Right atrium auricular region (tissue), 2 donors: ENCODE data around the gene STMN1. TPM values are rescaled to one million over a fixed set of nuclear protein-coding genes. Genes with fewer than 3 reads are reported as not detected.

Source experiments
- DNase-seq: peaks from one replicate; pipeline ENCODE4 v3.0.0-alpha.2; 2019; ENCODE audit warnings: low spot score
- H3K27ac ChIP-seq, 2 donors: fragments of 200-600 bp; sonication (generic); 1 replicate in 1 of 2; 2 replicates in 1 of 2; pipeline ENCODE4 v1.5.1; 2016 to 2019
- H3K27me3 ChIP-seq, 2 donors: fragments of 200-600 bp; sonication (generic); one replicate each; pipeline versions ENCODE4 v1.5.1 to v1.6.0; 2017 to 2019
- H3K36me3 ChIP-seq: fragments of 200-600 bp; sonication (generic); one replicate; pipeline ENCODE4 v1.5.1; 2016
- H3K4me1 ChIP-seq, 2 donors: fragments of 200-600 bp; sonication (generic); one replicate each; pipeline versions ENCODE4 v1.5.1 to v1.6.0; 2017 to 2019
- H3K4me3 ChIP-seq, 2 donors: fragments of 200-600 bp; sonication (generic); 1 replicate in 1 of 2; 2 replicates in 1 of 2; pipeline ENCODE4 v1.5.1; 2017 to 2019; ENCODE audit warnings: mild to moderate bottlenecking in 1 of 2, moderate library complexity in 1 of 2
- H3K9me3 ChIP-seq, 2 donors: fragments of 200-600 bp; sonication (generic); one replicate each; pipeline ENCODE4 v1.5.1; 2019
- total RNA-seq, 2 donors: library from RNA; depleted of rRNA; stranded (reverse); fragments of >200 nt; gene quantifications; one replicate each; pipeline ENCODE4 v1.1.0, GENCODE V29; 2016
- TF ChIP-seq, protein P1 (sequence below), 2 donors: fragments of 200-600 bp; sonication (generic); IDR thresholded peaks; one replicate each; pipeline ENCODE4 v1.5.1; 2019; ENCODE audit warnings: antibody characterized with exemption in 2 of 2

The STMN1 gene
- total RNA-seq, 2 donors from 2014 or later: 13.4 to 21.0 TPM

DNA sequence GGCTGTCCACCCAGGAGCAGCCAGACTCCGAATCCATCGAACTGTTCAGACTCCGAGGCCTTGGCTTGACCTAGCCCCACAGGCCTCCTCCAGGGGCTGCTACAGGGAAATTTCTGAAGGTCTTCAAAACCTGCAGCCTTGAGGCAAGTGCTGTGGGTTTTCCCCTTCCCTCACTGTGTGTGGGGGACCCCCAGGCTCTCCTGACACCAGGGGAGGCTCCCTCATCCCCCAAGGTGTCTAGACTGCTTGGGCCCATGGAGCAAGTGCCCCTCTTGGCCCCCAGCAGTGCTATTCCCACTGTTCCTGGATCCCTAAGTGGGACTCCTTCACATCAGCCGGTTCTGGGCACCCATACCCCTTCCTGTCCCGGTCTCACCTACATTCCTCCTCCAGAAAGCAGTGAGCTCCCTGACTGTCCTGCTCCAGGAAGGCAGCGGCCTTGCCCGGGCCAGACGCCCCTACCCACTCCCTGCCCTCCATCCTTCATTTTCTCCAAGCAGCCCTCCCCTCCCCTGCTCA lies 31.5 kb downstream of the STMN1 start:
- Histone ChIP-seq H3K4me3 (peak overlapping the region; percentile 54 to 67), H3K9me3 (no peaks in the 10 kb centered on the region), H3K27me3 (no peaks in the 10 kb centered on the region), H3K36me3 (no peaks in the 10 kb centered on the region), H3K4me1 (peaks cover 0 to 26% of the 10 kb centered on the region in 2 donors), H3K27ac (peak overlapping the region; percentile 45 to 53)
- TF ChIP-seq, protein P1, sequence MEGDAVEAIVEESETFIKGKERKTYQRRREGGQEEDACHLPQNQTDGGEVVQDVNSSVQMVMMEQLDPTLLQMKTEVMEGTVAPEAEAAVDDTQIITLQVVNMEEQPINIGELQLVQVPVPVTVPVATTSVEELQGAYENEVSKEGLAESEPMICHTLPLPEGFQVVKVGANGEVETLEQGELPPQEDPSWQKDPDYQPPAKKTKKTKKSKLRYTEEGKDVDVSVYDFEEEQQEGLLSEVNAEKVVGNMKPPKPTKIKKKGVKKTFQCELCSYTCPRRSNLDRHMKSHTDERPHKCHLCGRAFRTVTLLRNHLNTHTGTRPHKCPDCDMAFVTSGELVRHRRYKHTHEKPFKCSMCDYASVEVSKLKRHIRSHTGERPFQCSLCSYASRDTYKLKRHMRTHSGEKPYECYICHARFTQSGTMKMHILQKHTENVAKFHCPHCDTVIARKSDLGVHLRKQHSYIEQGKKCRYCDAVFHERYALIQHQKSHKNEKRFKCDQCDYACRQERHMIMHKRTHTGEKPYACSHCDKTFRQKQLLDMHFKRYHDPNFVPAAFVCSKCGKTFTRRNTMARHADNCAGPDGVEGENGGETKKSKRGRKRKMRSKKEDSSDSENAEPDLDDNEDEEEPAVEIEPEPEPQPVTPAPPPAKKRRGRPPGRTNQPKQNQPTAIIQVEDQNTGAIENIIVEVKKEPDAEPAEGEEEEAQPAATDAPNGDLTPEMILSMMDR (IDR thresholded peaks at IDR 0.05): no peak
- DNase-seq: no peak

DNA sequence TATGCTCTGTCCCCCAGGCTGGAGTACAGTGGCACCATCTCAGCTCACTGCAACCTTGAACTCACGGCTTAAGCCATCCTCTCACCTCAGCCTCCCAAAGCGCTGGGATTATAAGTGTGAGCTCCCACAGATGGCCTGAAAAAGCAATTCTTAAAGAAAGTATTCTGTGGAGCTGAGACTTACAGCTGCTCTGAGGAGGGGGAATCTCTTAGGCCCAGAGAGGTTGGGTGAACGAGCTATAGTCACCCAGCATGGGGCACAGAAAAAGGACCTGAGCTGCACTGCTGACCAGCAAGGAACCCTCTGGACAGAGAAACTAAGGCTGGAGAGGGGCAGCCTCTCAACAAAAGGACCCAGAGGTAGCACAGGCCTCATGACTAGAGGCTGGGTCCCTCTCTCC lies 32.0 kb downstream of the STMN1 start:
- H3K27ac ChIP-seq: peak overlapping the region in 1 of 2 donors; percentile 53
- H3K4me3 ChIP-seq: no peak overlapping the region
- peaks cover 0 to 26% of the 10 kb centered on the region in 2 donors for H3K4me1 ChIP-seq
- TF ChIP-seq, protein P1 (IDR thresholded peaks at IDR 0.05): no peak
- H3K27me3 ChIP-seq: no peaks in the 10 kb centered on the region
- H3K36me3 ChIP-seq: no peaks in the 10 kb centered on the region
- no peak for DNase-seq
- H3K9me3 ChIP-seq: no peaks in the 10 kb centered on the region

DNA sequence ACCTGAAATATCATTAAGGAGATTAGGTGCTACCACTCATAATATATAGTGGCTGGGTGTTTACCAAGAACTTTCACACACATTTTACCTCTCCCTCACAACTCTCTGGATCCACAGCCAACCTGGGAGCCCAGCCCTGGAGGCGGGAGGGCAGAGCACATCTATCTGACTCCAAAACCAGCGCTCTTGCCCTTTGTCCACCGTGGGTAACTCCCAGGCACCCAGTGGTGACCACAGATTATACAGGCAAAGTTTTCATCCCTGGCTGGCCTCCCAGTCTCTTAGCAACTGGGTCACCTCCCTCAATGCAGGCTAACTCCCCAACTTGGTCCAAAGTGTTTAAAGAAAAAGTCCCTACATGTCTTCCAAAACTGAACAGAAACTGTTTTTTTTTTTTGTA lies 33.1 kb downstream of the STMN1 start:
- Histone ChIP-seq H3K9me3 (no peaks in the 10 kb centered on the region), H3K4me3 (no peak overlapping the region), H3K36me3 (no peaks in the 10 kb centered on the region), H3K27me3 (no peaks in the 10 kb centered on the region), H3K4me1 (peaks cover 0 to 26% of the 10 kb centered on the region in 2 donors), H3K27ac (no peak overlapping the region)
- TF ChIP-seq, protein P1 (IDR thresholded peaks at IDR 0.05): no peak
- DNase-seq: no peak

DNA sequence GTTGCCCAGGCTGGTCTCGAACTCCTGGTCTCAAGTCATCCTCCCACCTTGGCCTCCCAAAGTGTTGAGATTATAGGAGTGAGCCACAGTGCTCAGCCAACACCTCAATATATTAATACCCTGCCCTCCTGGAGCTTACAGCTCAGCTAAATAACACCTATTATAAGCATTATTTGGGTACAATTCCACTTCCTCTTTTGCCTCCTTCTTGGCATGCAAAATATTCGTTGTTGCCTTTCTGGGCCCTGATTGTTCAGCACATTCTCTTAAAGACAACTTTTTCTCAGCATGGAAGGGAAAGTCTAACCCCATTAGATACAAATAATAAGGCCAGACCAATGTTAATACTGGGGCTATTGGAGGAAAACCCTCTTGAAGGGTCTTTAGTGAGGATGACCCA lies 33.5 kb downstream of the STMN1 start:
- H3K27ac ChIP-seq: no peak overlapping the region
- peaks cover 0 to 26% of the 10 kb centered on the region in 2 donors for H3K4me1 ChIP-seq
- DNase-seq: no peak
- no peak overlapping the region for H3K4me3 ChIP-seq
- no peaks in the 10 kb centered on the region for H3K27me3 ChIP-seq
- TF ChIP-seq, protein P1 (IDR thresholded peaks at IDR 0.05): no peak
- H3K36me3 ChIP-seq: no peaks in the 10 kb centered on the region
- H3K9me3 ChIP-seq: no peaks in the 10 kb centered on the region

DNA sequence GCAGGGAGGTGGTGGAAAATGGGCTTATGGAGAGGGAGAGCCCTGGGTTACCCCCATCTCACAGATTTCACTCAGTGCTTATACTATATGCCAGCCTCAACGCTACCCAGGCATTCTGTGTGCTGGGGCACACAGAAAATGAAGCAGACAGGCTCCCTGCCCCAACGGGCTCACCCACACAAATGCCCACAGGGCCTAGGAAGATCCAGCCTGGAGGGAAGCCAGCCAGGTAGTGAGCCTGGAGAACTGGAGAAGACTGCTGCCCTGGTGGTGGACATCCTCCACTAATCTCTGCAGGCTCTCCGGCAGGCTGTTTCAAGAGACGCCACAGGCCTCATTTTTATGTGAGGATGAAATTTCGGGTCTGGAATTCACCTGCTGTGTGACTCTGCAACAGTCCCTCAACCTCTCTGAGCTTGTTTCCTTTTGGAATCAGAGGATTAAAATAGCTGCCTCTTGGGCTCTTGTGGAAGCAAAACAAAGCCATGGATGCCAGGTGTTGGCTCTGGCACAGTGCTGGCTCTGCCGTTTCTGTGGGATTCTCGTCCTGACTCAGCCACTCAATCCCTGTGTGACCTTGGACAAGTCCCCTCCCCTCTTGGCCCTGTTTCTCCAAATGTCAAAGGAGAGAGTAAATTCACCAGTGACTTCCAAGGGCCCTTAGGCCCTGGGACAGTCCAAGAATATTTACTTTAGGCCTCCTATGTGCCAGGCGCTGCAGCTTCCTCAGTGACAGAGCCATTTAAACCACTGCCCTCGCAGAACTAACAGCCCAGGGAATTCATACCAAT lies 34.3 kb downstream of the STMN1 start:
- TF ChIP-seq, protein P1 (IDR thresholded peaks at IDR 0.05): no peak
- no peaks in the 10 kb centered on the region for H3K27me3 ChIP-seq
- no peak overlapping the region for H3K4me3 ChIP-seq
- peaks cover 0 to 26% of the 10 kb centered on the region in 2 donors for H3K4me1 ChIP-seq
- no peaks in the 10 kb centered on the region for H3K9me3 ChIP-seq
- no peak for DNase-seq
- H3K27ac ChIP-seq: no peak overlapping the region
- H3K36me3 ChIP-seq: no peaks in the 10 kb centered on the region
